SIG-M5 treated with dmso at 0.1 percent for 504 hours (cell line): ENCODE results near the gene PLCL2.

Experiments
- DNase-seq: peaks from one replicate; lab custom pipeline; 2025; ENCODE audit not compliant: unreplicated experiment; lab: John Stamatoyannopoulos, UW

The PLCL2 gene

DNA sequence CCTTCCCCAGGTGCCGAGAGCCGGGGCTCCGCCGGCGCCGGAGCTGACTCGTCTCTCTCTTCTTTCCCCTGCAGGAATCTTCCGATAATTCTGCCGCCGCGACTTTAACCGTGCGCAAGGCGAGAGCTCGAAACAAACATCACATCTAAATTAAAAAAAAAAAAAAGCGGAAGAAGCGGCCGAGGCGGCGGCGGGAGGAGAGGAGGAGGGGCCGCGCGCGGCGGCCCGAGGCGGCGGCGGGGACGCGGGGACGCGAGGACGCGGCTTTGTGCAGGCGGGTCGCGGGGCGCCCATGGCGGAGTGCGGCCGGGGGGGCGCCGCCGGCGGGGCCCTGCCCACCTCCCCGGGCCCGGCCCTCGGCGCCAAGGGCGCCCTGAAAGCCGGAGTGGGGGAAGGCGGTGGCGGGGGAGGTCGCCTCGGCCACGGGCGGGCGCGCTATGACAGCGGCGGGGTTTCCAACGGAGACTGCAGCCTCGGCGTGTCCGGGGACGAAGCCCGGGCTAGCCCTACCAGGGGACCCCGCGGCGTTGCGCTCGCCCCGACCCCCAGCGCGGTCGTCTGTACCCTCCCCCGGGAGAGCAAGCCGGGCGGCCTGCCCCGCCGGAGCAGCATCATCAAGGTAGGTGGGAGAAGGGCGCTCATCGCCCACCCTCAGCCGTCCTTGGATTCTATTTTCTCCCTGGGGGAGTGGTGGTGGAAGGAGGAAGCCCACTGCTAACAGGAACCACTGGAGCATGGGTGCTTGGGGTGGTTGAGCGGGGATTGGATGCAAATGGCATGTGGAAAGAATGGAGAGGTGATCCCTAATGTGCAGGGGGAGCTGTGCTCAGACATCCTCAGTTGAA lies at the start of gene PLCL2:
PLCL2 (plus strand) TSS at position 208 of the 845 bp plus-strand sequence; CDS start at position 293, 85 bp downstream.
- peak; percentile 44 for DNase-seq

DNA sequence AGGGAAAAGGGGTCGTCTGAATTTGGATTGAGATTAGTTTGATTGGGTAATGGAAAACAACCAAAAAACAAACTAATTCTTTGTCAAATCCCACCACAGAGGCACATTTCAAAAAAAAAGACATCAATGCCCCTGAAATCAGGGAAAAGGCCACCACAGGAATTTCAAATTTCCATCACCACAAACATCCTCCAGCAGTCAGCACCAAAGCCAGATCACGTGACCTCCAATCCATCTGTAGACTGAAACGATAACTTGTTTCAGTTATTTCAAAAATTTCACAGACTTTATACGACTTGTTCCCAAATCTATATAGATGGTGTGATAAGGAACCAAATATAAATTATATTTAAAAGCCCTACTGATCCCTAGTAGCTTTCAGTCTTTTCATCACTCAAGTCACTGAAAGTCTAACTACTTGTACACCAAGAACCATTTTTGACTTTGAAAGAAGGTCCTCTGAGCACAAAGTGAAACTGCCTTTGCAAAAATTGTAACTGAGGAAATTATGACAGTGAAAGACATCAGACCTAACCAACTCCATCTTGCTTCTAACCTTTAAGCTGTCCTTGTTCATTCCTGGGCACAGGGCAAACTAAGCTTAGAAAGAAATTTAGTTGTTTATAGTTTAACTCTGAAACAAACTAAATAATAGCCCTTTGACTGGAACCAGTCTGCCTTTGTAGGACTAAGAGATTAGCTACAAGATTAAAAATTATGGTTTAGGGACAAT lies 48.1 kb upstream of the PLCL2 start:
- no peak for DNase-seq

DNA sequence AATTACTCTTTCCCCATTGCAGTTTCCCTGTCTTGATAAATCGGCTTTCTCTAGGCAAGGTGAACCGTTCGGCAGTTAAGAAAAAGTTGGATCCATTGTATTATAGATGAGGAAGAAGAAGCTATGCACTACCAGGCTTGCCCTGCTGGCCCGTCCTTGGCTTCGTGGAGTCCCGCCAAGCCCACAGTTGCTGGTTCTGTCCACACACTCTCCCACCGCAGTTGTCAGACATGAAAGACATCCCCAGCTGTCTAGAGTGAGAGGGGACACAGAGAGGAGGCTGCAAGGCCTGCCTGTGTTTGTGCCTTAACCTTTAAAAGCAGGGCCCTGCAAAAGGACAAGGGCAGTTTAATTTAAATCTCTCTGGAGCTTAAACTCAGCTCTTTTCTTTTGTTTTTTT lies 47.2 kb upstream of the PLCL2 start:
- DNase-seq: no peak

DNA sequence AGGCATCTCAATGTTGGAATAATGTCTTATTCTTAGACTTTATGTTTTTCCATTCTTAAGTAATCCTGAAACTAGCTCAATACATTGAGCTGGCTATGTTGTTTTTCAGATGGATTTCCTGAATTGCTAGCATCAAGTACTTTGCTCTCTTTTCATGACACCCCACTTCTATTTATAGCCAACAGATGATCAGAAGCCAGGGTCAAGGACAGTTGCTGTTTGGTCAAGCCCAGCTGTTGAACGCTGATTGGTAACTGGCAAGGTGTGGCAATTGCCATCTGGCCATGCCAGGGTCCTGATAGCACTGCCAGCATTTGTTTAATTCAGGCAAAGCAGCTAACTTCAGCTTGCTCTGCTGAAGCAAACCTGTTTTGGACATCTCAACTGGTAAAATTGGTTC lies 46.2 kb upstream of the PLCL2 start:
- no peak for DNase-seq

DNA sequence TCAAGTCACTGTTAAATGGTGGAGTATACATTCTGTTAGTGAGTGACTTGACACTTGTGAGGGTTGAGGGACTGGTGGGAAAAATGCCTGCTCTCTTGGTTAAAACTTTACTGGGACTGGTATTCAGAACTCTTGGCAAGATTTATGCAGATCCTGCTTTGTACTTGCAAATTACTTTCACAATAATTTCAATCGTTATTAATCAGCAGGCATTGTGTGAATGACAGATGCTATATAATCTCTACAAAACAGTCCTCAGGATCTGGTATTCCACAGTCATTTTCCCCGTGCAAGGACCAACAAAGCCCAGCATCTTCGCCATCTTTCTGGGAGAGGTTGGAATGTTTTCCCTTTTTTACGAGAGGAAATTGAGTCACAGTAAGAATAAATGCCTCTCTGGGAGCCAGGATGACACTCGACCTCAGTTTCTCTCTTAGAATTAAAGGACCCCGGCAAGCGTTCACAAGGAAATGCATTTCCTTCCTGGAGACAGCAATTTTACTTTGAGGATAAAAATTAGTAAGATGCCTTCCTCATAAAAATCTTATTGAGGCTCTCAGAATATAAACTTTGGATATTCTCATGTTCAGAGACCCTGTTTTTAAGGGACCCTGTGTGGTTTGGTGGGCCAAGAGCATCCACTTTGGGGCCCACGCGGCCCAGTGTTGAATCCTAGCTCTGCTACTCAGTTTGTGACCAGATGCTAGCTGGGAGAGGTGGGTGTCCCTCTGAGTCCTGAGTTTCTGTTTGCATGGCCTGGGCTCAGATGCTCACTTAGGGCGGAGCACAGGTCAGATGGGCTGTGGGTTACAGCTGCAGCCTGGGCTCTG lies 45.3 kb upstream of the PLCL2 start:
- no peak for DNase-seq

DNA sequence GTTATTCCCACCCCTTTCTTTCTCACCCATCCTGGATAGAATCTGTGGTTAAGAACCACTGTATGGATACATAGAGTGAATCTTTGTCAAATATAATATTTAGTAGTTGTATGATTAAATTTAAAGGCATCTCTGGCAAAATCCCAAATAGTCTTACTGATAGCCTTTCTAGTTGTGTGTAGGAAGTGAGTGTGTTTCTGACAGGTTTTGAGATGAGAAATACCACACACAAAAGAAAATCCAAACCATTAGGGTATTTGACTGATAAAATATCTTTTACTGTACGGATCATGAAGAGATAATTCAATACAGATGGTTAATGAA lies 44.7 kb upstream of the PLCL2 start:
- no peak for DNase-seq

DNA sequence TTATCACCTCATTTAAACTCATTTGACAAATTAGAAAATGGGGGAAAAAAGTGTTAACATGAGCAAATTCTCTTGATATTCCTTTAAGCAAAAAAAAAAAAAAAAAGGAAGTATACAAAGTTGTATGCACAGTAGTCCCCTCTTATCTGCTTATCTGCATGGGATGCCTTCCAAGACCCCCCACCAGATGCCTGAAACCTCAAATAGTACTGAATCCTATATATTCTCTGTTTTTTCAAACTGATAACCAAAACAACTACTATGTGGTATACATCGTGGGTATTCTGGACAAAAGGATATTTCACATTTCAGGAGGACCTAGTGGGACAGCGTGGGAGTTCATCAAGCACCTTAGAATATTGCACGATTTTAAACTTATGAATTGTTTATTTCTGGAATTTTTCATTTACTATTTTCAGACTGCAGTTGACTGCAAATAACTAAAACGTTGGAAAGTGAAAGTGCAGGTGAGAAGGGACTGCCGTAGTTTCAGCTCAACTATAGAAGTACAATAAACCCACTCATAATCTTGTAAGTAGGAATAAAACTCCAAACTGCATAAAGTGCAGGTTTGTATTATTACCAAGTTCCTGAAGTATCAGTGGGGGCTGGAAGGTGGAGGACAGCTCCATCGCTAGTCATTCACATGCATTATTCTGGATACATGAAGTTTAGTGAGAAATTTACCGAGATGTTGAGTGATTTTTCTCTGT lies 43.6 kb upstream of the PLCL2 start:
- DNase-seq: no peak

DNA sequence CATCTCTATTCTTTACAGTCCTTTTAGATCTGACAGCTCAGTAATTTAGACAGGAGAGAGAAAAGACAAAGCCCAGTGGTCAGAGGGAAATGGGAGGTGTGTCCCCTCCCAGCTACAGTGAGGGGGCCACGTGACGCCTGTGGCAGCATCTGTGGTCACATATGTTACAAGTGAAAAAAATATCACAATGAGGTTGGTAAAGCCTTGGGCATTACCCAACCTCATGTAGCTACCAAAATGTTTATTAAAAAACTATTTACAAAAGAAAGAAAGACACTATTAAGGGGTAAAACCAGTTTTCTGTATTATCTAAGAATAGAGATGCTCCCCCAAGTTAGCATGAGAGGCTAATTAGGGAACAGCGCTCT lies 42.9 kb upstream of the PLCL2 start:
- no peak for DNase-seq

DNA sequence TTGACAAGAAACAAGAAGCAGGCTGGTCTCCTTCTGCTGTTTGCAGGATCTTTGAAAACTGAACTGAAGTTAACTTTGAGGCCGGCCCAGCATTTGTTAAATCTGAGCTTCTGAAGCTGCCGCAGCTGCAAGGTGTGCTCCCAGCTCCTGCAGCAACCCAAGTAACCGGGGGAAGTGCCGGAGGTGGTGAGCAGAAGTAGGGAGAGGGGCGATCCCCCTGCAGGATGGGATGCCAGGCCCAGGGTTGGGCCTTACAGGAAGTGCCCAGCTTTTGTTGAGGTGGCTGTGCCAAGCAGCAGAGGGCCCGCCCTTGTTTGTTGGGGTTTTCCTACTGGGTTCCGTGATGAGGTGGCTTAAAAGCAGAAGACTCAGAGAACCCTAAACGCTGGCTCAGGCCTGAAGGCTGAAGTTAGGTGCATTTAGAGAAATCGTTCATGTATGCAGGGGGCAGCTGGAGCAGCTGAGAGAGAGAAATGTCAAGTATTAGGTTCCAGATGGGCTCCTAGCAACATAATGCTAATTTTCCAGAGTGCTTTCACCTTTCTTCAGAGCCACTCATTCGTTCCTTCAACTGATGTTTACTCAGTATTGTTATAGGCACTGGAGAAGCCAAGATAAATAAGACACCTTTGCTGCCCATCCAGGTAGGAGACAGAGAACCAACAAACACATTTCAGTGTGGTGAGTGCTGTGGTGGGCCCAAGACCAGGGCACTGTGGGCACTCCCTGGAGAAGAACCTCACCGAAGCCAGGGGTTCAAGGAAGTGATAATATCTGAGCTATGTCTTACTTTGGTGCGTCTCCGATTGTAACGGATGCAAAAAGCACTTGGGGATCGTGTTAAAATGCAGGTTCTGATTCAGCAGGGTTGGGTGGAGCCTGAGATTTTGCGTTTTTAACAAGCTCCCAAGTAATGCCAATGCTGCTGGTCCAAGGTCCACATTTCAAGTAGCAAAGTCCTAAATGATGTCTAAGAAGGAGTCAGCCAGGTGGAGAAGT lies 42.2 kb upstream of the PLCL2 start:
- no peak for DNase-seq

DNA sequence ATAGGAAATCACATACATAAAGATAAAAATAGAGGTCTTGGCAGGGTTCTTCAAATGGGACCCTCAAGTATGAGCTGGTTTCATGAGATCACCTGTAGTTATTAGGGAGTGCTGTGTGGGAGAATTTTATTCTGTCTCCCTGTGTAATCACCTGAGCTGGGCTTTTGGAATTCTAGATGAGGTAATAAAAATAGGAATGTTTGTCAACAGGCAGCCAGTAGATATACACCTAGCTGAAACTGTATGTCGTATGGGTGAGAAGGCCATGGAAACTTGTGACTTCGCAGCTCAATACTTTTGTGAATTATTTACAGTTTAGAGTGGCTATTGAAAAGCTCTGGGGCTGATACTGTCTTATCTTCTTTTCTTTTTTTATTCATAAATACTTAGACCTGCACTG lies 40.5 kb upstream of the PLCL2 start:
- no peak for DNase-seq

DNA sequence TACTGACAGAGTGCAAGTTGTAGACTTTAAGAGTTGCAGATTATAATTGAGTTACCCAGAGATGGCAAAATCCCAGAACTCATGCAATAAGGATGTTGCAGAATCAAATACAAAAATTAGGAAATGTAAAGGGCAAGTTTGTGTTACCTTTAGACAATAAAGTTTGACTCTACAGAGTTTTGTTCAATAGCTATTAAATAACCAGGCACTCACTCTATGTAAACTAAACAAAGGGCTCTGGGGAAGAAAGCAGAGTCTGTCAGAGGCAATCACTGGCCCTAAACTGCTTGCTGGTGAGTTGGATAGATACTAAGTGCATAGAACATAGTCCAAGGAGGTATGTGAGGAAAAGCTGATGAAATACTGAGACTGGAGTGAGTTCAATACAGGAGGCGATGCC lies 40.0 kb upstream of the PLCL2 start:
- no peak for DNase-seq

DNA sequence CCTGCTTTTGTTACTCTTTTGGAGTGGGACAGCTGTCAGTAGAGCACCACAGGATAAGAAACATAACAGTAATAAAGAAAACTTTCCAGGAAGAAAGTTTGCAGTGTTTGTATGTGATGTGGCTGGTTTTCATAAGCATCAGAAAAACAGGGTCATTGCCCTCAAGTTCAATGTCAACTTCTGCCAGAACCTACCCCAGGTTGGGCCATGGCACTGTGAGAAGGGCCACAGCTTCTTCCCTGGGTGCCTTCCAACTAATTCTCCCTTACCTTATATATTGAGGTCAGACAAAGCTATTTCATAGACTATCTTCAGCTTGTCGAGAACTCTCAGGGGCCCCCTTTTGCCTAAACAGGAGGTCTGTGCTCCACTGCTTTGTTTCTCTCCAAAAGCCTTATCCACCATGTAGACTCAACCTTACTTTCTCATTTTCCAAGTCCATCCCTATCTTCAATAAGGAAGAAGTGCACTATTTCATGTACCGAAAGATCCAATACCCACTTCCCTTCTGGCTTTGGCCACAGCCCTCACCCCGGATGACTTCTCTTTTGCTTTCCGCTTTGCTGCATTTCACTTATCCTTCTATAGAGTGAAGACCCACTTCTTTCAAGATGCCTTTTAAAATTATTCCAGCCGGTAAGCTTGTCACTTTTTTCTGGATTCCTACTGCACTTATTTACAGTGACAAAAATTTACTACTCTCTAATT lies 38.2 kb upstream of the PLCL2 start:
- no peak for DNase-seq

DNA sequence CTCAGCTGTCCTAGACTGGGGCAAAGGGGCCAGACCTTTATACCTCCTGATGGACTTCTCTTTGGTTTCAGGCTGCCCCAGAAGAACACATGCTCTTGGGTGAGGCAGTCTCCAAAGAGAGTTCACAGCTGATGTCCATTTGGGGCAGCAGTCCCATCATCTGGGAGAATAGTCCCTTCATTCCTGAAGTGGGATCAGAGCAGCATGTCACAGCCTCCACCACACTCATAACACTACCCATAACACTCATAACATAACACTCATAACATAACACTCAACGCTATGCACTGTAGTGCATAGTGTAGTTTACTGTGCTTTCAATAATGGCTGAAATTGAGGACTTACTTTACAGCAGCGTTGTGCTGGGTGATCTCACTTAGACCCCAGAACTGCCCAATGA lies 36.7 kb upstream of the PLCL2 start:
- no peak for DNase-seq

DNA sequence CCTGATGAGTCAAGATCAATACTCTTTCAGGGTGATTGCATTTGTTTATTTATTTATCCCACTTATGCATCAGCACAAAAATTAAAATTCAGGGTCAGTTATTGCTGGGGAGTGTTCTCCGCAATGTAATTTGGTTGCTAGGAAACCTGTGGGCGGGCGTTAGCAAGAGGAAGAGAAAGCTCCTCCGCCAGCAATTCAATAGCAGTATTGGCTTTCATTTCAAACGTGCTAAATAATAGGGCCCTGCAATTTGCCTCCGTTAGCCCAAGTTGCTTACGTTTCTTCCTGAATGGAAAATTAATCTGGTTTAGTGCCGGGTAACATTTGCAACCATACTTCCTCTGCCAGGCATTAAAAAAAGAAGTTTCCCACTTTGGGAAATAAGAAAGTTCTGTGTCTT lies 35.5 kb upstream of the PLCL2 start:
- DNase-seq: peak; percentile 65

DNA sequence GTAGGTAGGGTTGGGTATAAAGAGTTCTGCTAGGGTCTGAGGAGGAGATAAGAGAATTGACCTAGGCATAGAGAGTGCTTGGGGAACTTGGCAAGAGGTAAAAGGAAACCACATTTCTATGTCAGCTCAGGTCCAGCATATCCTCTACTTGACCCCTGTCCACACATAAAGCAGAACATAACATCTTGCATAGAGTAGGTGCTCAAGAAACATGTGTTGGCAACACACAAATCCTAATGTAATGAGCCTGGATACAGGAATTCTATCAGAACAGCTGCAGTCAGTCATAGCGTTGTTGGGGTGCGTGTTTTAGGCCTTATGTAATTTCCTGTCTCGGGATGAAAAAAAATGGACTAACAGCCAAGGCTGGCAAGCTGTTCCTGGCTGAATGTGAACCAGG lies 35.0 kb upstream of the PLCL2 start:
- DNase-seq: no peak

DNA sequence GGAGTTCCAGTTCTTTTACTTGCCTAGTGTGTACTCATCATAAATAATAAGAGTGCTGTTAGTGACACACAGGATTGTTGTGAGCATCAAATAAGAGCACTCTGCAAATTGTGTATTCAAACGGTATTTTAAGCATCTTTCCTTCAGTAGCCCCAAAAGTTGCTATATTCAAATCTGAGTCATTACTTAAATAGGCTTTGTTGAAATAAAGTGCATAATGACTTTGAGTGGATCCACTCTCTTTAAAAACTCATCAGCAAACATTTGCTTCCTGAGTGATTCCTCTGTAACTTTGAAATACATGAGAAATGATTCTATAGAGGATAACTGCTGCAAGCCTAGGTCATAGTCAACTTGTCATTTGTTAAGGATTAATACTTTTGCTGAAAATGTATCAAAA lies 29.3 kb upstream of the PLCL2 start:
- DNase-seq: no peak

DNA sequence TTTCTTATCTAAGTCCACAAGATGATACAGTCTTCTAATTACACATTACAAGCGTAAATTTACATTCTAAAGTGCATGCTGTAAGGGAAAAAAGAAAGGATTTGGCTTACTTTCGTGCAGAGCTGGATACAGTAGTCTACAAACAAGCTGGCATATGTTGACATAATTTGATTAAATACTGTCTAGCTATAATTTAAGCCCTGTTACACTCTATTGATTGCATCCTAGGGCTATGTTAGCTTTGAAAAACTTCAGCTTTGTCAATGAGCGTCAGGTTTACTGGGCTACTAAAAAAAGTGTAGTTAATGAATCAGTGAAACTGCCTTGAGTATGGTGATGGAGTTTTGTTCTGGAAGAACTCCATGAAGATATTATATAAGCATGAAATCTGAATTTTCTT lies 24.5 kb upstream of the PLCL2 start:
- no peak for DNase-seq

DNA sequence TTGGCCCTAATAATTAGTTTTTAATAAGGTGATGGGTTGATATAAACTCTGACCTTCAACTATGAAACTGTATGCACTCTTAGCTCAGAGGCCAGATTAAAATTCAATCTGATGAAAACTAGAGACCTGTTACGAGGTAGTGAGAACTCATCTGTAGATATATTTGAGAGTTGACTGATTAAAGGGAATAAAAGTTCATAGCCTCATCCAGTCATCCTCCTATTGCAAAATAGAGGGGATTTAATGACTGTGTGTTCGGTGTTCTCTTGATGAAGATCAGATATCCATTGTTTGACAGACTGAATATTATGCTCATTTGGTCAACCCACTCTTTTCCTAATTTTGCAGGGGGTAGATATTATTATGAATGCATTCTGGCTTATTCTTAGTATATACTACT lies 23.3 kb upstream of the PLCL2 start:
- DNase-seq: no peak

DNA sequence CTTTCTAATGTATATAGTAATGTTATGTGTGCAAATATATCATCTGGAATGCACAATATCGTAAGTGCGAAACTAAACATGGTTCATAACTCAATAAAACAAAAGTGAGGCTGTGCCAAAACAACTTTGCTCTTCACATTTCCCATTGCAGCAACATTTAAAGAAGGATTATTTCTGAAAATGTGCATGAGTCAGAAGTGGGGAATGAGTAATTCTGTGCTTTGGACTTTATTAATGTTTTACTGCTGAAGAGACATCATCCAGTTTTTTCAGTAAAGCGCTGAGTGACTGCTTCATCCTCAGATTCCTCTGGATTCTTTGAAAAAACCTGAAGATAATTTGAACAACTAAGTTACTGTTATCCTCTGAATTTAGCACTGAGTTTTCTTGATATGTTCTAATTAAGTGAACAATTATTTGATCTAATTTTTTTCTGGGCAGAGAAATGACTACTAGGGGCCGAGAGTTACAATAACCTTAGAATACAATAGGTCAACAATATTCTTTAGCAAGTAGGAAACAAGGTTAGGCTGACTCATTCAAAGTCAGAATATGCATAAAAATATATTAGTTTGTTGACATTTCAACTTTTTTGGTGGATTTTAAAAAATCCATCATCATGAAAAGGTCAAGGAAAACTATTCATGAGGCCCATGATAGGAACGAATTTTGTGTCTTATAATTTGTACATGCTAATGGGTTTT lies 20.0 kb upstream of the PLCL2 start:
- no peak for DNase-seq
